Right cardiac atrium (tissue), 5 donors: ENCODE measurements around the gene SLC1A5. TPM values are rescaled to one million over a fixed set of nuclear protein-coding genes. Genes with fewer than 3 reads are reported as not detected.
A peak's percentile ranks its signal among the peaks of the same experiment; 100 is the strongest.

ENCODE experiments used
- ATAC-seq, 2 donors: fragments of 200-7000 bp; cut with Tn5 transposase; one replicate each; pipeline versions ENCODE4 v1.8.0 to v1.9.1; 2020; ENCODE audit warnings: moderate library complexity in 2 of 2, mild to moderate bottlenecking in 1 of 2
- DNase-seq, 3 donors: peaks; one replicate each; pipeline ENCODE4 v3.0.0-alpha.2; 2020
- H3K27ac ChIP-seq: one replicate; pipeline ENCODE4 v1.5.1; 2013; ENCODE audit warnings: mild to moderate bottlenecking, low read length, control low read depth, moderate library complexity
- H3K27me3 ChIP-seq: one replicate; pipeline ENCODE4 v1.6.1; 2013; ENCODE audit not compliant: control insufficient read depth, insufficient read depth
- H3K4me1 ChIP-seq: one replicate; pipeline ENCODE4 v1.6.1; 2013; ENCODE audit warnings: low read length; ENCODE audit not compliant: control insufficient read depth, insufficient read depth
- H3K4me3 ChIP-seq: one replicate; pipeline ENCODE4 v1.5.1; 2013; ENCODE audit warnings: low read length, control low read depth
- H3K9me3 ChIP-seq: one replicate; pipeline ENCODE4 v1.6.1; 2013; ENCODE audit warnings: low read length; ENCODE audit not compliant: control insufficient read depth
- WGBS: extraction: QIAGEN DNeasy Blood & Tissue Kit; methylation state at CpG from one replicate; pipeline ENCODE4 v1.1.7; 2013; 5-methylcytosine and 5-hydroxymethylcytosine counted together
- intact Hi-C, 4 donors: fragments of 100-400 bp; cut with DNase I; formaldehyde crosslinking; loops; one replicate each; pipeline versions ENCODE4 v1.11.0 to v1.14.0; 2022 to 2023
- polyA plus RNA-seq: library from polyadenylated mRNA; stranded (reverse); fragments of 200-250 nt; gene quantifications from one replicate; pipeline ENCODE4 v1.2.3, GENCODE V29; 2013
- total RNA-seq, 4 donors: library from RNA; stranded (reverse); fragmentation: NEBNext Ultra II Directional; extraction: Animal tissue kit (Norgen Biotek cat#: 25700); gene quantifications; one replicate each; pipeline ENCODE4 v1.2.1, GENCODE V29; 2021
- donor health status: healthy with polysubstance abuse.
- donor health status: DM: no; HTN: yes; CAD: no.
- donor health status: DM: no; HTN: no; CAD: no.
- donor health status: DM: no; HTN: yes; CAD: no; lungs with severe emphysema.
- donor health status: DM: yes; HTN: yes; CAD: no.

The SLC1A5 gene
- total and polyA plus RNA-seq, 5 donors: 15.9 to 45.6 (median 21.9) TPM

DNA sequence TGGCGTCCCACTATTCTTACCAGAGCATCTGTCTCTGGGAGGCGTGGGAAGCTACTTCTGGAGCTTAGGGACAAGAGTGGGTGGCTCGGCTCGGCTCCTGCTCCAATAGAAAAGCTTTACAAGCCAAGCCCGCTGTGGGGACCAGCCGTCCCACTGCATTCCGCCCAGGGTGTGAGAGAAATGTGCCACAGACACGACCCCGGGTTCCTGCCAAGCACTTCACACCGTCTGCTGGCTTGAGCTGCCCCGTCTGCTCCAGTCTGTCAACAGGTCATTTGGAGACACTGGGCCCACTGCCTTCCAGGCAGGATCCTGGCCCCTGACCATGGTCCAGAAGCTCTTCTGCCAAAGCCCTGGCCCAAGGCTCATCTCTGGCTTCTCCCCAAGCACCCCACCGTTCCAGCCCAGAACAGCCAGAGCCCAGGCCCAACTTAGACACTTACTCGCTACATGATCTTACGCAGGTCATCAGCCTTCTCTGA is 49.1 kb downstream of the SLC1A5 start:
- DNase-seq: peak; percentile 87 to 95 (median 94)
- WGBS: 38% methylated on average over 14 of the region's 14 CpGs
- Histone ChIP-seq H3K9me3 (no peaks in the 10 kb centered on the region), H3K4me3 (no peak overlapping the region), H3K27me3 (no peaks in the 10 kb centered on the region), H3K4me1 (peaks cover 20% of the 10 kb centered on the region), H3K27ac (peak overlapping the region; percentile 63)
- peak; percentile 89 to 91 for ATAC-seq
- intact Hi-C loops: no loop called here

DNA sequence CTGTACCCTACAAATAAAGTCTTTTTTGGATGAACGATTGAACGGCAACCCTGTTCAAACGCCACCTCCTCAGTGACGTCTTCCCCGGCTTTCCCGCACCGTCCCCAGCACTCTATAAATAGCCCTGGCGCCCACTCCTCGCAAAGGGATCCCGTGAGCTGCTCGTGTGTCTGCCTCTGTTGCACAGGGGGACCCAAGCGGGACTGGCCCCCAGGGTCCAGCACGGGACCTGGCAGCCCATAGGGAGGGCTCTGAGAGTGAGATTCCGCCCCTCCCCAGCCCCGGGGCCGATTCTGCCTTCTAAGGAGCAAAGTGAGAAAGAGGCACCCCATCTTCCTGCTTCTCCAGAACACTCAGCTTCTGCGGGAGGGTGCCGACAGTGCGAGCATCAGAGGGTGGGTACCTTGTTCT is 50.6 kb downstream of the SLC1A5 start:
- no peak overlapping the region for H3K27ac ChIP-seq
- no peaks in the 10 kb centered on the region for H3K27me3 ChIP-seq
- no peaks in the 10 kb centered on the region for H3K9me3 ChIP-seq
- H3K4me1 ChIP-seq: peaks cover 20% of the 10 kb centered on the region
- intact Hi-C loops: no loop called here
- DNase-seq: peak in 2 of 3 donors; percentile 56 to 60
- H3K4me3 ChIP-seq: no peak overlapping the region
- WGBS: 50% methylated on average over 19 of the region's 19 CpGs
- peak in 1 of 2 donors; percentile 3 for ATAC-seq

DNA sequence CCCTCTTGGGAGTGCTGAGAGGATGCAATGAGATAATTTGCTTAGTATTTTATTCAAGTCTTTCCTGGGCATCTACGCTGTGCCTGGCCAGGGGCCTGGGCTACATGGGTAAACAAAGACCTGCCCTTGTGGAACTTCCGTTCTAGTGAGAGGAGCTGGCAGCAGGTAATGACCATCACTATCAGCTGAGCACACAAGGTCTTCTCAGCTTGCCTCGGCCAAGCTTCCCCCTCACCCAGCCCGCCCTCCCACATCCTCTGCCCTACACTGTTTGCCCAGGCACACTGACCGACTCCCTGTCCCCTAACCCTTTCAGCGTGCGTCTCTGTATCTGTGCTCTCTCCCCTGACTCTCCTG is 51.1 kb downstream of the SLC1A5 start:
- intact Hi-C loops: no loop called here
- no peak overlapping the region for H3K27ac ChIP-seq
- DNase-seq: peak in 2 of 3 donors; percentile 59 to 61
- ATAC-seq: no peak
- no peaks in the 10 kb centered on the region for H3K27me3 ChIP-seq
- no peak overlapping the region for H3K4me3 ChIP-seq
- 38% methylated on average over 7 of the region's 7 CpGs for WGBS
- peaks cover 20% of the 10 kb centered on the region for H3K4me1 ChIP-seq
- no peaks in the 10 kb centered on the region for H3K9me3 ChIP-seq

DNA sequence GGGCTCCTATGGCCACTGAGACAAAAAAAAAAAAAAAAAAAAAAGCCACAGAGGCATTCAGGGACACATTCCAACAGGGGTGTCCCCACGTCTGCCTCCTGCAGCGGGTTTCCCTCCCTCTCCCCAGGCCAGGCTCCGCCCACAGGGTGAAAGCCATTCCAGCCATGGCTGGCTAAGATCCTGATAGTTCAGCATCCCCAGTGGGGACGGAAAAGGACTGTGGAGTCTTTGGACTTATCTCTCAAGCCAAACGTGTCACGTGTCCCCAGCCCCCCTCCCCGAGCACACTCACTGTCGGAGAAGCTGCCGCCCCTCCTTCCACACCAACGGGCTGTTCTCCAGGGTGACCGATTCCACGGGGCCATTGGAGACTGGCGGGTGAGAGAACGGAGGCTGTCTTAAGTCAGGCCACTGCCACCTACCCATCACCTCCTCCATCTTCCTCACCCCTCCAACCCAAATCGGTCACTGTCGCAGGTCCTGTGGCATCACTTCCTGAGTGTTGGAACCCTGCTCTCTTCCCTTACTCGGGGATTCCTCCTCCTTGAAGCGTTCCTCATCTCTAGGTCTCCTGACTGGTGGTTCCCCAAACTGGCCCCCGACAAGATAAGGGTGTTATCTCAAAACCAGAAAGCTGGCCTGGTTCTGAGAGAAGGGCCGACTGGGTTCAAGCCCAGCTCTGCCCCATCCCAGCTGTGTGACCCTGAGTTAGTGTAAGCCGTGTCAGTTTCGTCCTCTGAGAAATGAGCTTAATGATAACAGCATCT is 51.7 kb downstream of the SLC1A5 start:
- peak overlapping the region; percentile 30 for H3K27ac ChIP-seq
- H3K9me3 ChIP-seq: no peaks in the 10 kb centered on the region
- WGBS: 21% methylated on average over 22 of the region's 22 CpGs
- peaks cover 20% of the 10 kb centered on the region for H3K4me1 ChIP-seq
- no peaks in the 10 kb centered on the region for H3K27me3 ChIP-seq
- no peak overlapping the region for H3K4me3 ChIP-seq
- ATAC-seq (peak; percentile 50 to 54), DNase-seq (peak; percentile 64 to 90 (median 88))
- intact Hi-C loops: no loop called here

DNA sequence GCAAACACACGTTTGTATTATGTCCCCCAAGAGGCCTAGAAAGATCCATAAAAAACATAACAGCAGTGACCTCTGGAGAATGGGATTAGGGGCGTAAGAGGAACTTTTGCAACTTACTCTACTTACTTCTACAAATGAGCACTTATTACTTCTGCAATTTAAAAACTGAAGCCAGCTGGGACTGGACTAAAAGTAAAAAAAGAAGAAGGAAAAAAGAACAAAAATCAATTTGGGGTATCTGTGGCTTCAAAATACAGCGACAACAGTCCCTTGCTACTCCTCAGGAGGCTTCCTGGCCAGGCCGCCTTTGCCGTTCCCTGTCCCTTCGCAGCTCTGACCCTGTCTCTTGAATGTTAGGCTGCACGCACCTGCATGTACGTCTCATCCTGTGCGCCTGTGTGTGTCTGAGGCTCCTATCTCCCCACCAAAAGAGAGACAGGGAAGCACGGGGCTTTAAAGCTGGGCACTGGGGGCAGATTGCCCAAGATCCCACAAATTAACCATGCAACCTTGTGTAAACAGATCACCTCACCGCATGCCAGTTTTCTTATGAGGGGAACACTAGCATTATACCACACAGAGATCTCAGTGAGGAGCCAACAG is 54.6 kb downstream of the SLC1A5 start:
- intact Hi-C loops: no loop called here
- 80% methylated on average over 11 of the region's 11 CpGs for WGBS
- Histone ChIP-seq H3K4me1 (peaks cover 9% of the 10 kb centered on the region), H3K27me3 (no peaks in the 10 kb centered on the region), H3K27ac (no peak overlapping the region), H3K9me3 (no peaks in the 10 kb centered on the region), H3K4me3 (no peak overlapping the region)
- ATAC-seq (no peak), DNase-seq (peak in 1 of 3 donors; percentile 51)

DNA sequence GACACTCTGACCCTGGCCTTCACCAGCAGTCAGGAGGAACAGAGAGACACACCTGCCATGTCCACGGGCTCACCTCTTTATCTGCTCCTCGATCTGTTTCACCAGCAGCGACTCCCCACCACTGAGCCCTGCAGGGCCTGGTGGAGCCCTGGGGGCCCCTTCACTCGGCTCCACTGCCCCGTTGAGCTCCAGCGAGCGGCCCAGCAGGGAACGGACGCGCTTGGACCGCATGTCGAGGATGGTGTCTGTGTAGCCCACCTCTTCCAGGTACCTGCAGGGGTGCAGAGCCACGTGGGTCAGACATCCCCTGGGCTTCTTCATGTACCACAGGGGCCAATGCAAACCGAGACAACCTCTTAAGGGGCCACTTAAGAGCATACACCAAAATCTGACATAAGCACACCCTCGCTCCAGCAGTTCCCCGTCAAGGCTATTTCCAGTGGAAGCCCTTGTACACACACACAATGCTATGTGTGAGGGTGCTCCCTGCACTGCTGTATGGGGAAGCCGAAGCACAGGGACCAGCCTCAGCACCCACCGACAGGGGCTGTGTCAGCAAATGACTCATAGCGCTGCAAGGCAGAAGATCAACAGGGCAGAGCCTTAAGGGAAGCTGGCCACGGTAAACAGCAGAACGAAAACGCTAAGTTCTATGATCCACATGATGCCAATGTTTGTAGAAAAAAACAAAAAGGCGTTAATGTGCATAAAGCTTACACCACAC is 55.3 kb downstream of the SLC1A5 start:
- DNase-seq (peak; percentile 52 to 79 (median 77)), ATAC-seq (no peak)
- 82% methylated on average over 23 of the region's 23 CpGs for WGBS
- Histone ChIP-seq H3K4me3 (no peak overlapping the region), H3K27ac (no peak overlapping the region), H3K27me3 (no peaks in the 10 kb centered on the region), H3K4me1 (peaks cover 7% of the 10 kb centered on the region), H3K9me3 (no peaks in the 10 kb centered on the region)
- intact Hi-C loops: no loop called here

DNA sequence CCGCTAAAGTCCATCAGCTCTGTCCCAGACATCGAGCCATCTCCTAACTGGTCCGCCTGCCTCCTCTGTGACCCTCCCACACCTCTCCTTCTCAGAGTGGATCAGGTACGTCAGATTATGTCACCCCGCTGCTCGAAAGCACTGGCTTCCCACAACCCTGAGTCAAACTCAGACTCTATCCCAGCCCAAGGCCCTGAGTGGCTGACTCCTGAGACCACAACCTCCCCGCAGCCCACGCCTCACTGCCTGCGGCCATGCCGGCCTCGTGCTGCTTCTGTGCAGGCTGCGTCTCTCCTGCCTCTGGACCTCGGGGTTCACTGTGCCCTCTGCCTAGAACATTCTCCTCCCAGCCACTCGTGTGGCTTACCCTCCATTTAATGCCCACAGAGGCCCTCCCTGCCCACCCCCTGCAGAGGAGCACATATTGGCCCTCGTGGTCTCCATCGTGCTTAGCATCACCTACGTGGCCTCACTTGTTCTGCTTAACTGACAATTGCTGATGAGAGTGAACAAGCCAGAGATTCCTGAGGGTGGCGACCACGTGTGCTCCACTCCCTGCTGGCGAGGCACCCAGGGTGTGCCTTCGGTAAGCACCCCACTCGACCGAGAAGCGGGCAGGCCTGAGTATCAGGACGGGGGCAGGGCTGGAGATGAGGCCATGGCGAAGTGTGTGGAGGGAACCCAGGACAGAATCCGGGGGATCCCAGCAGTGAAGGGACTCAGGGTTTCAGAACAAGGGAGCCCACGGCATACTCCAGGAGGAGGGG is 56.0 kb downstream of the SLC1A5 start:
- no peak overlapping the region for H3K4me3 ChIP-seq
- H3K9me3 ChIP-seq: no peaks in the 10 kb centered on the region
- peaks cover 4% of the 10 kb centered on the region for H3K4me1 ChIP-seq
- DNase-seq: peak in 2 of 3 donors; percentile 36
- no peak overlapping the region for H3K27ac ChIP-seq
- intact Hi-C loops: no loop called here
- no peak for ATAC-seq
- WGBS: 86% methylated on average over 28 of the region's 28 CpGs
- no peaks in the 10 kb centered on the region for H3K27me3 ChIP-seq

DNA sequence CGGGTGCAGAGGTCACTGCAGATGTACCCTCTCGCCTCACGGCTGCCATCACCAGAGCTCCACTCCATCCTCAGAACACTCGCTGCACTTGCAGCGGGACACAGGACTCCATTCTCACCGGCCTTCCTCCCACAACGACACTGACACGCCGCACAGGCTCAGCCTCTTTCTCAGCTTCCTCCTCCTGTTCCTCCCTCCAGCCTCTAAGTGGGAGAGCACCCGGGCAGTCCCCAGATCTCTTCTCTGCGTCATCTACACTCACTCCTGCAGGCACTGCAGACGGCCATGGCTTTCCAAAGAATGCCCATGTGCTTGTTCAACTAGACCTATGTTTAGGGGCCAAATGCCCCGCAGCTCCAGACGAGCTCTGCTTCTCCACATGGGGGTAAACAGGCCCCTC is 56.8 kb downstream of the SLC1A5 start:
- Histone ChIP-seq H3K4me3 (no peak overlapping the region), H3K27ac (no peak overlapping the region), H3K9me3 (no peaks in the 10 kb centered on the region), H3K27me3 (no peaks in the 10 kb centered on the region), H3K4me1 (peaks cover under 1% of the 10 kb centered on the region)
- no peak for ATAC-seq
- intact Hi-C loops: no loop called here
- 75% methylated on average over 14 of the region's 14 CpGs for WGBS
- peak in 2 of 3 donors; percentile 56 to 58 for DNase-seq

DNA sequence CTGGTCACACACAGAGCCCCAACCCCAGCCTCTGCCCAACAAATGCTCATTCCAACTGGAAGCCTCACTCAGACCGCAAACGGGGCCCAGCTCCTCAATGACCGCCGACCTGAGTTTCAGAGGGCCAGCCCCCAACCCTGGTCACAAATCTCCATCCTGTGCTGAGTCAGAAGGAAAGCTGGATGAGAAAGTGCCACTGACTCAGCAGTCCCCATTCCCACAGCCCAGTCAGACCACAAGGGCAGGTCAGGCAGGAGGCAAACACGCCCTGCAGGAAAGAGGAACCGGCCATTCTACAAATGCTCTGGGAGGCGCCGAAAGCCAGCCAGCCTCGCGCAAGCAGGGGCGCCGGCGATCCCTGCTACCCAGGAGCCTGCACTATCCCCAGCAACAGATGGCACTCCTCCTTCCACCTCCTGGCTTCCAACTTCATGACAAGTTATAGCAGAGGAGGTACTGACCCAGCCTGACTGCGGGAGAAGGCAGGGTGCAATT is 57.3 kb downstream of the SLC1A5 start:
- peak in 1 of 2 donors; percentile 6 for ATAC-seq
- no peak overlapping the region for H3K27ac ChIP-seq

DNA sequence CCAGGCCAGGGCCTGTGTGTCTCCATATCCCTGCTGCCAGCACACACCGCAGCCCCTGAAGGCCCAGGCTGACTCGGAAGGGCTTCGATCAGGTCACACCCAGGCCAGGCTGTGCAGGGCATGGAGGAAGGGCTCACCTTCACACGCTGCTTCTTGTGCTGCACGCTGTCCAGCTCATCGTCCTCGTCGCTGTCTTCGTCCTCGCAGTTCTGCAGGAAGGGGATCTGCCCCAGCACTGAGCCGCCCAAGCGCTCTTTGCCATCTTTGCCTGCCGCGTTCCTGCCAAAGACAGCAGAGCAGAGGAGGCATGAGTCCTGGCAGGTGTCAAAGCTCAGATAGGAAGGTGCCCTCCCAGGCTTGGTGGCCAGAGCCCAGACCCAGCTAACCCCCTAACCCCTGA is 57.8 kb downstream of the SLC1A5 start:
- 94% methylated on average over 14 of the region's 14 CpGs for WGBS
- Histone ChIP-seq H3K4me3 (no peak overlapping the region), H3K27me3 (no peaks in the 10 kb centered on the region), H3K9me3 (no peaks in the 10 kb centered on the region), H3K27ac (no peak overlapping the region), H3K4me1 (no peaks in the 10 kb centered on the region)
- ATAC-seq (no peak), DNase-seq (peak in 1 of 3 donors; percentile 49)
- intact Hi-C loops: no loop called here

More for the DNA sequence above, 57.3 kb downstream of the SLC1A5 start:
- no peaks in the 10 kb centered on the region for H3K9me3 ChIP-seq
- no peak overlapping the region for H3K4me3 ChIP-seq
- no peaks in the 10 kb centered on the region for H3K27me3 ChIP-seq
- intact Hi-C loops: no loop called here
- WGBS: 70% methylated on average over 14 of the region's 14 CpGs
- DNase-seq: peak in 2 of 3 donors; percentile 70 to 74
- H3K4me1 ChIP-seq: no peaks in the 10 kb centered on the region
